Measurements from ENCODE around the gene KMT2E.

The KMT2E gene

GRCh38 chr7:105132335-105132734 is 118.3 kb downstream of the KMT2E start:
- no peak for DNase-seq (ENCODE audit: extremely low read depth, low read depth)
- H3K4me3 ChIP-seq (replicated peaks; ENCODE audit: low read depth, low read length), result no peak overlapping the region
- TF ChIP-seq CTCF (IDR thresholded peaks at IDR 0.05; ENCODE audit: low read depth, low read length, missing control alignments), result no peak

GRCh38 chr7:105132835-105133234 is 118.8 kb downstream of the KMT2E start:
- DNase-seq (ENCODE audit: extremely low read depth, low read depth), result no peak
- H3K4me3 ChIP-seq (replicated peaks; ENCODE audit: low read depth, low read length), result no peak overlapping the region
- TF ChIP-seq CTCF (IDR thresholded peaks at IDR 0.05; ENCODE audit: low read depth, low read length, missing control alignments), result no peak

- no peak for TF ChIP-seq CTCF (IDR thresholded peaks at IDR 0.05; ENCODE audit: low read depth, low read length, missing control alignments)
- no peak for DNase-seq (ENCODE audit: extremely low read depth, low read depth)
Observed at GRCh38 chr7:105133358-105133757, 119.4 kb downstream of the KMT2E start.

GRCh38 chr7:105133986-105134655 is 120.1 kb downstream of the KMT2E start:
- no peak for DNase-seq (ENCODE audit: extremely low read depth, low read depth)
- no peak for TF ChIP-seq CTCF (IDR thresholded peaks at IDR 0.05; ENCODE audit: low read depth, low read length, missing control alignments)
- no peak overlapping the region for H3K4me3 ChIP-seq (replicated peaks; ENCODE audit: low read depth, low read length)

More at GRCh38 chr7:105133358-105133757, 119.4 kb downstream of the KMT2E start:
- H3K4me3 ChIP-seq (replicated peaks; ENCODE audit: low read depth, low read length), result no peak overlapping the region

- no peak overlapping the region for H3K4me3 ChIP-seq (replicated peaks; ENCODE audit: low read depth, low read length)
- TF ChIP-seq CTCF (IDR thresholded peaks at IDR 0.05; ENCODE audit: low read depth, low read length, missing control alignments), result no peak
- no peak for DNase-seq (ENCODE audit: extremely low read depth, low read depth)
Observed at GRCh38 chr7:105136221-105136620, 122.2 kb downstream of the KMT2E start.

GRCh38 chr7:105137898-105138297 is 123.9 kb downstream of the KMT2E start:
- no peak overlapping the region for H3K4me3 ChIP-seq (replicated peaks; ENCODE audit: low read depth, low read length)
- no peak for DNase-seq (ENCODE audit: extremely low read depth, low read depth)
- no peak for TF ChIP-seq CTCF (IDR thresholded peaks at IDR 0.05; ENCODE audit: low read depth, low read length, missing control alignments)

GRCh38 chr7:105139381-105139780 is 125.4 kb downstream of the KMT2E start:
- DNase-seq (ENCODE audit: extremely low read depth, low read depth), result no peak
- no peak for TF ChIP-seq CTCF (IDR thresholded peaks at IDR 0.05; ENCODE audit: low read depth, low read length, missing control alignments)
- no peak overlapping the region for H3K4me3 ChIP-seq (replicated peaks; ENCODE audit: low read depth, low read length)
